Fibroblast of skin of right biceps (primary cell): ENCODE measurements around the gene SAFB2.

Source experiments
- DNase-seq: peaks from one replicate; pipeline ENCODE4 v3.0.0-alpha.2; 2013

Gene SAFB2

GRCh38 chr19:5622465-5623396 lies at the start of gene SAFB2, which contains the start of gene SAFB:
TSS of gene SAFB2 (minus strand) at chr19:5622776. CDS start at chr19:5622715, 61 bp downstream.
TSS of gene SAFB (plus strand) at chr19:5623083. CDS start at chr19:5623206, 123 bp downstream.
- DNase-seq = peak; percentile 99

DNA sequence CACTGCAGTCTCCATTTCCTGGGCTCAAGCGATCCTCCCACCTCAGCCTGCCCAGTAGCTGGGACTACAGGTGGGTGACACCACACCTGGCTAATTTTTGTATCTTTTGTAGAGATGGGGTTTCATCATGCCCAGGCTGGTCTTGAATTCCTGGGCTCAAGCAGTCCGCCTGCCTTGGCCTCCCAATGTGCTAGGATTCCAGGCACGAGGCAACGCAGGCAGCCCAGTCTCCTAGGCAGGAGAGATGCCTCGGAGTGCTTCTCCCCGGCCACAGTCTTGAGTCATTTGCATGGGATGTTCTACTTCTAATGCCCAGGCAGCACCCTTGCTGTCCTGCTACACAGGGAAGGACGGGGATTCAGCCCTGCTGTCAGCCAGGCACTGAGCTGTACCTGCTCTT lies 49.0 kb upstream of the SAFB2 start:
- no peak for DNase-seq

- DNase-seq = no peak
Measured at GRCh38 chr19:5669212-5669611, 46.6 kb upstream of the SAFB2 start.

GRCh38 chr19:5667751-5668271 lies 45.2 kb upstream of the SAFB2 start:
- no peak for DNase-seq

GRCh38 chr19:5666921-5667610 lies 44.5 kb upstream of the SAFB2 start:
- DNase-seq = no peak

DNA sequence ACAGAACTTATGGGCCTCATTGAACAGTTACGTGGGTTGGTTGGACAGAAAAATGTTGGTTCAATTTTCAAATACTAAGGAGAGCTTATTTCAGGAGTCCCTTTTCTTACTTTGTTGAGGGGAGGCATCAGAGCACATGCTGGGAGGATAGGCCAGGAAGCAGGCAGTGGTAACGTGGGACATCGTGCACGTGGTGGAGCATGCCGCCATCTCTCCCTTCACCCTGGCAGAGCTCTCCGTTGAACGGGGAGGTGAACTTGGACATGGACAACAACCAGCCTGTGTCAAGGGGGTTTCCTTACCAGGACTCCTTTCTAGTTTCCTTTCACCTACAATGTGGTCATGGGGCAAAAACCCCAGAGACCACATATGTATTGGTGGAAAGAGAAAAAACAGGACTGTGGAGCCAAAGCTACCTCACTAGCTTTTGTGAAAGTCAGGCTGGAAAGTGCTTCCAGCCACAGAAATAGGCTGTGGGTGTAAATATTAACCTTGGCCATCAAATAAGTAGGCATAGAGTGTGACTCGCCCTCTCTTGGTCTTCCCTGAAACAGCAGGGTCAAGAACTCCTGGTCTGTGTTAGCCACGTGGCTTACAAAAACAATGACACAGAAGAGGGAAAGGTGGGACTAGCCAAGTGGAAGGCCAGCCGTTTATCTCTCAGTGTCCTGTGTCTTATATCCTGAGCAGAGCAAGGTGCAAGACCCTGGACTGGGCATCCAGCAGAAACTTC lies 43.4 kb upstream of the SAFB2 start:
- peak; percentile 40 for DNase-seq

- no peak for DNase-seq
Measured at GRCh38 chr19:5664515-5664914, 41.9 kb upstream of the SAFB2 start.

DNA sequence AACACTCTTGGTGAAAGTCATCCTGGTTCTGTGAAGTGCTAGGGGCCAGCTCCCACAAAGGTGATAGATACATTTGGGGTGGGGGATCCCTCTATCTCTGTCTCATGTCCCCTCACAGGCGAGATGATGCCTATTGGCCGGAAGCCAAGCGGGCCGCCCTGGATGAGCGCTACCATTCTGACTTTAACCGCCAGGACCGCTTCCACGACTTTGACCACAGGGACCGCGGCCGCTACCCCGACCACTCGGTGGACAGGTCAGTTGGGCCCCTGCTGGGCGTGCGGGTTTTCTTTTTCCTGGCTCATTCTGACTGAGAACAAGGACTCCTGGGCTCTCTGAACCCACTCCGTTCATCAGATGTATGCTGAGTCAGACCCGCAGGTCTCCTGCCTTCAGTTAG lies 41.3 kb upstream of the SAFB2 start:
- DNase-seq = no peak

DNA sequence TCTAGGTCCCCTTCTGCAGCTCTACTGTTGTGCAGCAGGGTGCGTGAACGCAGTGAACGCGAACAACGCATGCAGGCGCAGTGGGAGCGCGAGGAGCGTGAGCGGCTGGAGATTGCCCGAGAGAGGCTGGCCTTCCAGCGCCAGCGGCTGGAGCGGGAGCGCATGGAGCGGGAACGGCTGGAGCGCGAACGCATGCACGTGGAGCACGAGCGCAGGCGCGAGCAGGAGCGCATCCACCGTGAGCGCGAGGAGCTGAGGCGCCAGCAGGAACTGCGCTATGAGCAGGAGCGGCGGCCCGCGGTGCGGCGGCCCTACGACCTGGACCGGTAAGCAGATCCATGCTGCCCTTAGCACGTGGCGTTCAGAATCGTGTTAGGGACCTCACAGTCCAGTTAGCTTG lies 38.9 kb upstream of the SAFB2 start:
- DNase-seq = no peak

DNA sequence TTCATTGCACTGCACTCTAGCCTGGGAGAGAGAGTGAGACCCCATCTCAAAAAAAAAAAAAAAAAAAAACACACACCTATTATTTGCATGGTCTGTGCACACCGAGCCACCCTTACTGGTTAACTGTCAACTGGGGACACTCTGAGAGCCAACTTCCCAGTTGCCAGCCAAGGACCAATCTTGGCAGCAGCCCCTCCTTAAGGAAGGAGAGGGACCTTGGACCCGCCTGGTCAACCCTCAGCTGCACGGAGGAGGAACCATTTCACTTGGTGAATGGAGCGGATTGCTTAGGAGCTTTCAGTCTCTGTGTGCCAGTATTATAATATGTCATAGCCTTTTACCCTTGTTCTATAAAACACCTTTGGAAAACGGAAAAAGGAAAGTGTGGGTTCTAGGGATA lies 32.8 kb upstream of the SAFB2 start:
- no peak for DNase-seq

- DNase-seq = no peak
Measured at GRCh38 chr19:5654931-5655330, 32.4 kb upstream of the SAFB2 start.

DNA sequence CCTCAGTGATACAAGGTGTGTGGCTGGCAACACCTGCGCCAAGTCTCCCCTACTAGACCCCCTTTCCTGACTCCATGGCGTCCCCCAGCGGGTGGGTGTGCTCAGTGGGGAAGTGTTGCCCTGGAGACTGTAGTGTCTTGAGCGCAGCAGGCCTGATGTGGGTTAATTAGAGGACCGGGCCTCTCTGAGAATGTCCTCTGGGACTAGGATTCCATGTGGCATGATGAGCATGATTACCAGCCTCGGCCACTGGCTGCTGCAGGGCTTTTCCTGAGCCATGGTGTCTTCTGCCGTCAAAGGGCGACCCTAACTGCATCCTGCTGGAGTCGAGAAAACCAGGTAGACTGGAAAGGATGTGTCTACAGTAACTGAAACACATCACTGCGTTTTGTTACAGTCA lies 29.7 kb upstream of the SAFB2 start:
- DNase-seq = no peak

DNA sequence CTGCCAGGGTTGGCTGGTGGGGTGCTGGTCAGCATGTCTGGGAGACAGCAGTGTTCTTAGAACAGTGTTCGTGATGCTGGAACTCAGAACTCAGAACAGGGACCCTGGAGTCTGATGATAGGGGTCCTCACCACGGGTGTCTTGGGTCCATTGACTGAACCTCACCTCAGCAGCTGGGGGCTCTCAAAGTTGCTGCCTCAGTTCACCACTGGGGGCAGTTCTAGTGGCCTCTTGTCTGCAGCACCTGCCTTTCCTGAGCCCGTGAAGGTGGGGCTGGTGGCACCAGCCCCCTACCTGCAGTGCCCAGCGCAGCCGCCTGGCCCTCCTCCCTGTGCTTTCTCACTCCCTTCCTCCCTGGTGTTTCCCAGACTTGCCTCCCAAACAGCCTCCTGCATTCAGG lies 28.8 kb upstream of the SAFB2 start:
- no peak for DNase-seq

- no peak for DNase-seq
Measured at GRCh38 chr19:5648464-5648863, 25.9 kb upstream of the SAFB2 start.

- DNase-seq = no peak
Measured at GRCh38 chr19:5646703-5647102, 24.1 kb upstream of the SAFB2 start.

GRCh38 chr19:5645409-5645808 lies 22.8 kb upstream of the SAFB2 start:
- DNase-seq = no peak

DNA sequence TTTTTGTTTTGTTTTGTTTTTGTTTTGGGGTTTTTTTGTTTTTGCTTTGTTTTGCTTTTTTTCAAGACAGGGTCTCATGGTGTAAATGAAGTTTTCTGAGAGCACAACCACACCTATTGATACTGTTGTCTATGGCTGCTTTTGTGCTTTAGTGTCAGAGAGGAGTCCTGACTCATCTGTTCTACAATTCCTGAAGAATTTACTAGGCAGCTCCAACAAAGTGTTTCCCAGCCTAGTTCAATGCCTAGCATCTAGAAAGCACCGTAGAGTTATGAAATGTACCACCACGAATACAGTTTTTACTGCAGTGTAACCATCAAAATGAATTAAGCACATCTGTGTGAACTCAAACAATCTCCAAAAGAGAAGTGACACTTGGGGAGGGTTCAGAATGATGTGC lies 21.5 kb upstream of the SAFB2 start:
- no peak for DNase-seq

GRCh38 chr19:5643060-5643459 lies 20.5 kb upstream of the SAFB2 start:
- no peak for DNase-seq

DNA sequence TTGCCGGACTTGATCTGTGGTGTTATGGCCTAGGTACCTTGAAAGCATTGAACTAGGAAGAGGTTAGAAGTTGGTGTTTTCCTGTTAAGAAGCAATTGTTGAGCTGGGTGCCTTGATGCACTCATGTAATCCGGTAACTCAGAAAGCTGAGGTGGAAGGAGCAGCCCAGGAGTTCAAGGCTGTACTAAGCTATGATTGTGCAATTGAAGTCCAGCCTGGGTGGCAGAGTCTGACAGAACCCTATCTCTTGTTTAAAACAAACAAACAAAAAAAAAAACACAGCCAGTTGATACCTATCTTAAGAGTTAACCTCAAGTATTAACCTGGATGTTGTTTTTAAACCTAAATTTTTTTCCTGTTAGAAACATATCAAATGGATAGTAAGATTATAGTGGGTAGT lies 19.6 kb upstream of the SAFB2 start:
- no peak for DNase-seq

- no peak for DNase-seq
Measured at GRCh38 chr19:5641171-5641570, 18.6 kb upstream of the SAFB2 start.

GRCh38 chr19:5637971-5638370 lies 15.4 kb upstream of the SAFB2 start:
- DNase-seq = peak; percentile 13

DNA sequence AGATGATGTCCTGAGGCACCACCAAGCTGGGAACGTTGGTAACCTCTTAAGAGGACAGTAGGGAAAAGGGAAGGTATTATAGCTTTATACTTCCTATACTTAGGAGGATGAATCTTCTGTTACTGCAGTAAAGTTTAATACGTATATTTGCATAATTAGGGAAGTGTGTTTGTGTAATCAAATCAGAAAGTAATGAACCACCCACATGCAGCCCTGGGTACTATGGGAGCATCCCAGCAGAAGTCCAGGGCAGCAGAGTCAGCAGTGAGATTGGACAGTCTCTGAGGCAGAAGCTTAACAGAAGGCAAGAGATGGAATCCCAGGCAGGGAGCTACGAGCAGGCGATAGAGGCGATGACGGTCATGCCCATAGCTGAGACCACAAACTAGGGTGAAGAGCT lies 12.9 kb upstream of the SAFB2 start:
- no peak for DNase-seq

DNA sequence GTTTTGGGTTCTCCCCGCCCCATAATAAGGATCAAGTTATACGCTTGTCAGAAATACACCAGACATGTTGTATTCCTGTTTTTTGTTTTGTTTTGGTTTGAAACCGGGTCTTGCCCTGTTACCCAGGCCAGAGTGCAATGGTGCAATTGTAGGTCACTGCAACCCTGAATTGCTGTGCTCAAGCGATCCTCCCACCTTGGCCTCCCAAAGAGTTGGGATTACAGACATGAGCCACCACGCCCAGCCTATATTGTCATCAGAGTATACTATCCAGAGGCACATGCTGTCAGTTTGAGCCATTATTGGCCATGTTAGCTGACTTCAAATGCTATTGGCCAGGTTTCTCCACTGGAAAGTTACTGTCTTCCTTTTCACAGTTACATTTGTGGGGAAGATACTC lies 10.1 kb upstream of the SAFB2 start:
- DNase-seq = no peak
